CD8-positive, alpha-beta memory T cell (primary cell): ENCODE results near the gene ABHD2. TPM values are rescaled to one million over a fixed set of nuclear protein-coding genes. Genes with fewer than 3 reads are reported as not detected.

Source experiments
- CTCF ChIA-PET: fragments of 350-600 bp; sonication (Branson Sonifier 250); formaldehyde crosslinking; loops from one replicate; lab custom pipeline; 2021; ENCODE audit warnings: antibody characterized with exemption; lab: Charles Lee
- POLR2A ChIA-PET: fragments of 350-600 bp; sonication (Branson Sonifier 250); formaldehyde crosslinking; loops from one replicate; lab custom pipeline; 2021; ENCODE audit warnings: antibody characterized with exemption; lab: Charles Lee
- DNase-seq, 5 donors: peaks; one replicate each; pipeline versions ENCODE4 v3.0.0 to v3.0.0-alpha.2; 2020 to 2022; ENCODE audit warnings: mixed read lengths in 1 of 5
- H3K27ac ChIP-seq: one replicate; pipeline ENCODE4 v1.7.0; 2013; ENCODE audit warnings: low read depth, mild to moderate bottlenecking, low read length, moderate library complexity
- H3K27me3 ChIP-seq: 2 replicates; pipeline ENCODE4 v1.7.0; 2013; ENCODE audit warnings: low read length, mild to moderate bottlenecking; ENCODE audit not compliant: insufficient read depth, poor library complexity, severe bottlenecking
- H3K36me3 ChIP-seq: 2 replicates; pipeline ENCODE4 v1.7.0; 2013; ENCODE audit warnings: mild to moderate bottlenecking, low read length, moderate library complexity; ENCODE audit not compliant: insufficient read depth
- H3K4me1 ChIP-seq: 2 replicates; pipeline ENCODE4 v1.7.0; 2013; ENCODE audit warnings: mild to moderate bottlenecking, low read length, moderate library complexity; ENCODE audit not compliant: insufficient read depth
- H3K4me3 ChIP-seq: 2 replicates; pipeline ENCODE4 v1.7.0; 2013; ENCODE audit warnings: mild to moderate bottlenecking, low read length
- H3K9me3 ChIP-seq: 2 replicates; pipeline ENCODE4 v1.7.0; 2013; ENCODE audit warnings: mild to moderate bottlenecking, low read length
- H3K27ac Mint-ChIP-seq, 8 donors: one replicate each; pipeline ENCODE4 v1.8.0; 2020 to 2021; ENCODE audit warnings: mixed read lengths in 8 of 8, mild to moderate bottlenecking in 6 of 8, inconsistent platforms in 3 of 8, moderate library complexity in 3 of 8
- H3K27me3 Mint-ChIP-seq, 2 donors: one replicate each; pipeline ENCODE4 v1.8.0; 2020 to 2021; ENCODE audit warnings: mixed read lengths in 2 of 2, mild to moderate bottlenecking in 1 of 2, moderate library complexity in 1 of 2
- H3K36me3 Mint-ChIP-seq, 3 donors: one replicate each; pipeline ENCODE4 v1.8.0; 2020 to 2021; ENCODE audit warnings: mixed read lengths in 3 of 3, inconsistent platforms in 1 of 3, mild to moderate bottlenecking in 1 of 3
- H3K4me1 Mint-ChIP-seq, 3 donors: one replicate each; pipeline ENCODE4 v1.8.0; 2020 to 2021; ENCODE audit warnings: mixed read lengths in 3 of 3, inconsistent platforms in 1 of 3, mild to moderate bottlenecking in 1 of 3
- H3K4me3 Mint-ChIP-seq, 7 donors: one replicate each; pipeline ENCODE4 v1.8.0; 2020 to 2021; ENCODE audit warnings: mixed read lengths in 7 of 7, mild to moderate bottlenecking in 6 of 7, moderate library complexity in 4 of 7, inconsistent platforms in 2 of 7
- H3K9me3 Mint-ChIP-seq, 5 donors: one replicate each; pipeline ENCODE4 v1.8.0; 2020 to 2022; ENCODE audit warnings: mixed read lengths in 5 of 5, mild to moderate bottlenecking in 3 of 5, moderate library complexity in 2 of 5, inconsistent platforms in 1 of 5
- polyA plus RNA-seq: library from polyadenylated mRNA; unstranded; fragments of 300-500 nt; fragmentation: Illumina TruSeq; gene quantifications from one replicate; pipeline ENCODE4 v1.2.3, GENCODE V29; 2021
- total RNA-seq, 2 experiments: library from RNA; stranded (reverse); gene quantifications; one replicate each; pipeline ENCODE4 v1.2.3, GENCODE V29; 2021

The ABHD2 gene
- total and polyA plus RNA-seq, 3 experiments from 2014 or later, result 22.9 to 79.8 (median 68.7) TPM

DNA sequence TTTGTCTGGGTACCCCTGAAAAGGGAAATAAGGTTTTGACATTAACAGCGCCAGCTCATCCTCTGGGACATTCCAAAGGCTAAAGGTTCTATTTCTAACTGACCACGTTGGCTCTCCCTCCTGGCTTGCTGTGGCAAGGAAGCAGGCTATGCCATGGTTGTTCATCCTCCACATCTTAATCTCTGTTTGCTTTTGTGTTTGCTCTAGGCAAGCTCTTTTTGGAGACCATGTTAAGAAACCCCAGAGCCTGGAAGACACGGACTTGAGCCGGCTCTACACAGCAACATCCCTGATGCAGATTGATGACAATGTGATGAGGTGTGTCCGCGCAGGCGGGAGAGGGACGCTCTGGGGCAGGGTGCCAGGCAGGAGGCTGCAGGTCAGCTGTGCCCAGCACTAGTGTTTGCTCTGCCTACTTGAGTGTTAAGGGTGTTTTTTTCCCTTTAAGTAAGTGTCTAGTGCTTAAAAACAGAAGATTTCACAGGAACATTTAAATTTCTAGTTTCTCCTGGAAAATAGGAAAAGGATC, 99.8 kb downstream of the ABHD2 start:
- Mint-ChIP-seq H3K27ac (peak overlapping the region in 1 of 8 donors; percentile 38), H3K27me3 (no peaks in the 10 kb centered on the region), H3K4me3 (no peak overlapping the region), H3K4me1 (peaks cover 0 to 2% (median 0%) of the 10 kb centered on the region in 3 donors), H3K36me3 (peaks cover 7 to 85% (median 30%) of the 10 kb centered on the region in 3 donors), H3K9me3 (no peaks in the 10 kb centered on the region)
- Histone ChIP-seq H3K36me3 (peaks cover 39% of the 10 kb centered on the region), H3K4me1 (no peaks in the 10 kb centered on the region), H3K4me3 (no peak overlapping the region), H3K9me3 (no peaks in the 10 kb centered on the region), H3K27ac (no peak overlapping the region), H3K27me3 (no peaks in the 10 kb centered on the region)
- ChIA-PET CTCF (no interaction called here), POLR2A (no interaction called here)
- no peak for DNase-seq

DNA sequence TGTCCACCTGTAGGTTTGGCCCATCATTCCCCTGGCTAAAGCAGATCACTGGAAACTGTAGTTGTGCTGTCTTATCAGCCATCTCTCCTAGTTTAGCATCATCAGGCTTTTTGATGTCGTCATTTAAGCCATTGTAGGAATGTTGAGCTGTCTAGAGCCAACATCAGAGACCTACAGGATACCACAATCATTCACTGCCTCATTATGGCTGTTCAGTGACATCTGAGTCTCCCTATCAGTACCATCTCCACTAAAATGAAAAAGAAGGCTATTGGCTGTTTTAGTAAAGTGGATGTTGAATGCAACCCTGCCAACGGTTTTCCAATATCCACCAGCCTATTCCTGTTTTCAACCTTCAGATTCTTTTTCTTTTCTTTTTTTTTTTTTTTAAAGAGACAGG, 103.9 kb downstream of the ABHD2 start:
- H3K9me3 Mint-ChIP-seq, result no peaks in the 10 kb centered on the region
- Histone ChIP-seq H3K36me3 (peaks cover 43% of the 10 kb centered on the region), H3K27ac (no peak overlapping the region), H3K27me3 (no peaks in the 10 kb centered on the region), H3K9me3 (no peaks in the 10 kb centered on the region), H3K4me1 (no peaks in the 10 kb centered on the region), H3K4me3 (no peak overlapping the region)
- POLR2A ChIA-PET, result no interaction called here
- H3K27me3 Mint-ChIP-seq, result no peaks in the 10 kb centered on the region
- CTCF ChIA-PET, result interaction anchor here (1.8 kb wide), 1 partner anchor 15 kb away, joined by 5 read pairs; no protein-coding TSS in a partner anchor
- H3K4me3 Mint-ChIP-seq, result no peak overlapping the region
- DNase-seq, result no peak
- peaks cover 7 to 89% (median 33%) of the 10 kb centered on the region in 3 donors for H3K36me3 Mint-ChIP-seq
- H3K4me1 Mint-ChIP-seq, result peaks cover under 1 to 4% (median 3%) of the 10 kb centered on the region in 3 donors
- peak overlapping the region in 1 of 8 donors; percentile 34 for H3K27ac Mint-ChIP-seq

DNA sequence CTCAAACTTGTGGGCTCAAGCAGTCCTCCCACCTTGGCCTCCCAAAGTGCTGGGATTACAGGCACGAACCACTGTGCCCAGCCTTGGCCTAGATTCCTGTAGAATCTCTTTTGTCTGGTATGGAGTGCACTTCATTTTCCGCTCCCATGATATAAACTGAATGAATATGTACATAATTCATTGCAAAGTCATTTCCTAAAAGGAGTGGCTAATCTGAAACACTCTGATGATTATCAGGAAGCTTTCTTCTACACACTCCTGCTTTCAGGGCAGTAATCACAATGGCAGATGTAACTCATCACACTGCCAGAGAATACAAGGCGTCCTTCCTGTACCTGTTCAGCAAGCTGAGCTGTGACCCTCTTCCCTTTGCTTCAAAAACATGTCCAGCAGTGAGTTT, 104.5 kb downstream of the ABHD2 start:
- Histone ChIP-seq H3K4me3 (no peak overlapping the region), H3K27ac (no peak overlapping the region), H3K4me1 (no peaks in the 10 kb centered on the region), H3K9me3 (no peaks in the 10 kb centered on the region), H3K36me3 (peaks cover 40% of the 10 kb centered on the region), H3K27me3 (no peaks in the 10 kb centered on the region)
- Mint-ChIP-seq H3K4me1 (peaks cover 2 to 7% (median 6%) of the 10 kb centered on the region in 3 donors), H3K36me3 (peaks cover 7 to 86% (median 36%) of the 10 kb centered on the region in 3 donors), H3K4me3 (no peak overlapping the region), H3K9me3 (no peaks in the 10 kb centered on the region), H3K27me3 (no peaks in the 10 kb centered on the region), H3K27ac (peak overlapping the region in 2 of 8 donors; percentile 30 to 66)
- no peak for DNase-seq
- CTCF ChIA-PET, result interaction anchor here (1.8 kb wide), 1 partner anchor 14 kb away, joined by 5 read pairs; no protein-coding TSS in a partner anchor
- POLR2A ChIA-PET, result no interaction called here

DNA sequence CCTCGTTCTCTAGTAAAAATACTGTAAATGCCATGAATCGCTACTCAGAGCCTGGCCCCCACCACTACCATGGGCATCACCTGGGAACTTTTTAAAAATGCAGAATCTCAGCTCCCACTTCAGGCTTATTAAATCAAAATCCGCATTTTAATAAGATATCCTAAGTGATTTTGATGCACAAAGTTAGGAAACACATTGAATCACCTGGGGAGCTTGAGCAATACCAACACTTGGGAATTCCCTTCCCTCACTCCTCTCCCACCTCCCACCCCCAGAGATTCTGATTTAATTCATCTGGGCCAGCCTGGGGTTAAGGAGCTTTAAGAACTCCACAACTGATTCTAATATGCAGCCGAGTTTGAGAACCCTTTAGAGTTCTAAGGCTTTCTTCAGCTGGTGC, 106.4 kb downstream of the ABHD2 start:
- H3K27ac Mint-ChIP-seq, result no peak overlapping the region
- CTCF ChIA-PET, result interaction anchor here (1.5 to 4.6 kb wide), 2 partner anchors 12 to 23 kb away, joined by 4 to 31 read pairs; no protein-coding TSS in a partner anchor
- Histone ChIP-seq H3K27me3 (no peaks in the 10 kb centered on the region), H3K4me3 (no peak overlapping the region), H3K36me3 (peaks cover 40% of the 10 kb centered on the region), H3K4me1 (no peaks in the 10 kb centered on the region), H3K9me3 (no peaks in the 10 kb centered on the region), H3K27ac (no peak overlapping the region)
- H3K4me1 Mint-ChIP-seq, result peaks cover 2 to 7% (median 6%) of the 10 kb centered on the region in 3 donors
- H3K9me3 Mint-ChIP-seq, result no peaks in the 10 kb centered on the region
- DNase-seq, result no peak
- H3K4me3 Mint-ChIP-seq, result no peak overlapping the region
- peaks cover 7 to 80% (median 41%) of the 10 kb centered on the region in 3 donors for H3K36me3 Mint-ChIP-seq
- no peaks in the 10 kb centered on the region for H3K27me3 Mint-ChIP-seq
- POLR2A ChIA-PET, result no interaction called here

DNA sequence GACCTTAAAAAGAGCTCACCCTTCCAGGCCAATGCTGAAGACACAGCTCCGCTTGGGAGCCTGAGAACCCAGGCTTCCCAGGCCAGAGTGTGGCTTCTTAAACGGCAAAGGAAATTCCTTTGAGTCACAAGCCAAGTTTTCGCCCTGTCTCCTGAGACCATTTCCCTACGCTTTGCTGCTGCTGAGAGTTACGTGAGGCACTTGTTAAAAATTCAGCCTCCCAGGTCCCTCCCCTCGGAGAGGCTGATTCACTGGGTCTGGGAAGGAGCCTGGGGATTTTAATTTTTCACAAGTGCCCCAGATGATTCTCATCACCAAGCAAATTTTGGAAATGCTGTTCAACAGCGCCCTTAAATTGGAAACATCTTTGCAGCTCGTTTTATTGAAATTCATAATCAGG, 107.6 kb downstream of the ABHD2 start:
- H3K36me3 ChIP-seq, result peaks cover 32% of the 10 kb centered on the region
- peaks cover 2 to 7% (median 6%) of the 10 kb centered on the region in 3 donors for H3K4me1 Mint-ChIP-seq
- no peaks in the 10 kb centered on the region for H3K27me3 Mint-ChIP-seq
- no peaks in the 10 kb centered on the region for H3K27me3 ChIP-seq
- H3K27ac ChIP-seq, result no peak overlapping the region
- H3K9me3 ChIP-seq, result no peaks in the 10 kb centered on the region
- no peak for DNase-seq
- H3K4me3 Mint-ChIP-seq, result no peak overlapping the region
- no peaks in the 10 kb centered on the region for H3K4me1 ChIP-seq
- POLR2A ChIA-PET, result no interaction called here
- no peak overlapping the region for H3K4me3 ChIP-seq
- H3K9me3 Mint-ChIP-seq, result no peaks in the 10 kb centered on the region
- CTCF ChIA-PET, result interaction anchor here (4.6 kb wide), 1 partner anchor 11 kb away, joined by 31 read pairs; no protein-coding TSS in a partner anchor
- H3K36me3 Mint-ChIP-seq, result peaks cover 5 to 79% (median 36%) of the 10 kb centered on the region in 3 donors
- peak overlapping the region in 1 of 8 donors; percentile 50 for H3K27ac Mint-ChIP-seq

DNA sequence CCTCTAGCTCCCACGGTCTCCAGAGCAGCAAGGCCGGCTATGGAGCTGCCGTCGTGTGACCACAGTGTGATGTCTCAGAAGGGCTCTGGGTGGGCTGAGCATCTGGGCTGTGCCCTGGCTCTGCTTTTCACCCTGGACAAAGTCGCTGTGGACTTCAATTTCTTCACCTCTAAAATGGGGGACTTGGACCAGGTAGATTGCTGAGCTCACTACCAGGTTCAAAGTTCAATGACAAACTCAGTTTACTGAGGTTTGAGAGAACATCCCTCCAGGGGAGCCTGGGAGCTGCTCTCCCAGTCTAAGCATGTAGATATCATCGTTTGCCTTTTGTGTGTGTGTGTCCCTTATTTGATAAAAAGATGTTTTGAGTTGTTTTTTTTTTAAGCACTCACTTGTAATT, 108.0 kb downstream of the ABHD2 start:
- no peaks in the 10 kb centered on the region for H3K27me3 Mint-ChIP-seq
- ChIA-PET CTCF (interaction anchor here (4.6 kb wide), 1 partner anchor 10 kb away, joined by 31 read pairs; no protein-coding TSS in a partner anchor), POLR2A (no interaction called here)
- peak overlapping the region in 1 of 8 donors; percentile 50 for H3K27ac Mint-ChIP-seq
- no peak for DNase-seq
- H3K4me1 Mint-ChIP-seq, result peaks cover 2 to 7% (median 6%) of the 10 kb centered on the region in 3 donors
- Histone ChIP-seq H3K27ac (no peak overlapping the region), H3K36me3 (peaks cover 29% of the 10 kb centered on the region), H3K4me3 (no peak overlapping the region), H3K27me3 (no peaks in the 10 kb centered on the region), H3K9me3 (no peaks in the 10 kb centered on the region), H3K4me1 (no peaks in the 10 kb centered on the region)
- H3K4me3 Mint-ChIP-seq, result no peak overlapping the region
- peaks cover 1 to 78% (median 35%) of the 10 kb centered on the region in 3 donors for H3K36me3 Mint-ChIP-seq
- H3K9me3 Mint-ChIP-seq, result no peaks in the 10 kb centered on the region

DNA sequence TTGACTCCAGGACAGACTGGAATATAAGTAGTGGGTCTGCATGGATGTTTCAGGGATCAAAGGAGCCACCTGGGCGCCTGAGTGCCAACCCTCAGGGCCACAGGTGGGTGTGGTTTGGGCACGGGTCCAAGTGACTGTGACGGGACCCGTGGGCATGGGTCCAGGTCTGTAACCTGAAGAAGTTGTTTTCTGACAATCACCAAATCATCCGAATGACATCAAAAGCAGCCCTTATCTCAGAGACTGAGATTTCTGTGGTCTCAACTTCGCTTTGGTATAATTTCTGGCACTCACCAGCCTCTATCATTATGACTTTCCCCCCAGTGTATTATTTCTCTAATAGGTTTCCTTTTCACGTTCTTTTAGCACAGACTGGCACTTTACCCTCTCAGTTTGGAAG, 108.7 kb downstream of the ABHD2 start:
- Histone ChIP-seq H3K9me3 (no peaks in the 10 kb centered on the region), H3K27ac (no peak overlapping the region), H3K4me3 (no peak overlapping the region), H3K4me1 (no peaks in the 10 kb centered on the region), H3K36me3 (peaks cover 29% of the 10 kb centered on the region), H3K27me3 (no peaks in the 10 kb centered on the region)
- peaks cover 2 to 7% (median 6%) of the 10 kb centered on the region in 3 donors for H3K4me1 Mint-ChIP-seq
- no peak overlapping the region for H3K4me3 Mint-ChIP-seq
- DNase-seq, result no peak
- H3K36me3 Mint-ChIP-seq, result peaks cover 0 to 76% (median 37%) of the 10 kb centered on the region in 3 donors
- ChIA-PET CTCF (interaction anchor here (4.6 kb wide), 1 partner anchor 10 kb away, joined by 31 read pairs; no protein-coding TSS in a partner anchor), POLR2A (no interaction called here)
- peak overlapping the region in 2 of 8 donors; percentile 45 to 65 for H3K27ac Mint-ChIP-seq
- H3K9me3 Mint-ChIP-seq, result no peaks in the 10 kb centered on the region
- H3K27me3 Mint-ChIP-seq, result no peaks in the 10 kb centered on the region

DNA sequence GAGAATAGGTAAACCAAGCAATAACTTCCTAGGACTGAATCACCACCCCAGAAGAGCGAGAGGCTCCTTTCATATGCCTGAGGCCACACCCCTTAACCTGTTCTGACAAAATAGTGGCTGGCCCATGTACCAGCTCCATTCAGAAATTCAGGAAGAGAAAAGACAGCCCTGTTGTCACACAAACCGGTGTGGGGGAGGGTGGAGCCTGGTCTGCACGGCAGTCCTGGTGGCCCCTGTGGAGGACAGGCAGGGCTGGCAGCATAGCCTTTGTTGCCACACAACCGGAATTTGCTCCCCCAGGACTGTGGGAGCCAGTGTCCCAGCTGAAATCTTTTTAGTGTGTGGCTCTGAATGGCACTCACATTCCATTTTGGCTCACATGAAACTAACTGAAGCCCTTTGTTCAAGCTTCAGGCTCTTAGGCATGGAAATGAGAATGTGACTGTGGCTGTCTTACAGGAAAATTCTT, 109.3 kb downstream of the ABHD2 start:
- Mint-ChIP-seq H3K36me3 (peaks cover 0 to 71% (median 32%) of the 10 kb centered on the region in 3 donors), H3K4me1 (peaks cover 2 to 7% (median 6%) of the 10 kb centered on the region in 3 donors), H3K27me3 (no peaks in the 10 kb centered on the region), H3K4me3 (no peak overlapping the region), H3K27ac (peak overlapping the region in 3 of 8 donors; percentile 43 to 65 (median 45)), H3K9me3 (no peaks in the 10 kb centered on the region)
- no peaks in the 10 kb centered on the region for H3K9me3 ChIP-seq
- POLR2A ChIA-PET, result no interaction called here
- no peak overlapping the region for H3K27ac ChIP-seq
- no peak overlapping the region for H3K4me3 ChIP-seq
- CTCF ChIA-PET, result interaction anchor here (4.6 kb wide), 1 partner anchor 9 kb away, joined by 31 read pairs; no protein-coding TSS in a partner anchor
- no peak for DNase-seq
- H3K4me1 ChIP-seq, result no peaks in the 10 kb centered on the region
- H3K36me3 ChIP-seq, result peaks cover 29% of the 10 kb centered on the region
- H3K27me3 ChIP-seq, result no peaks in the 10 kb centered on the region
